ENCODE measurements around the gene B3GNT4. TPM values are rescaled to one million over a fixed set of nuclear protein-coding genes. Genes with fewer than 3 reads are reported as not detected.

B3GNT4 gene
- total and polyA plus RNA-seq, 2 donors (not counting 3 experiments of a cell fraction or from before 2014, with no cell fraction given): 0.11 to 0.31 TPM

DNA sequence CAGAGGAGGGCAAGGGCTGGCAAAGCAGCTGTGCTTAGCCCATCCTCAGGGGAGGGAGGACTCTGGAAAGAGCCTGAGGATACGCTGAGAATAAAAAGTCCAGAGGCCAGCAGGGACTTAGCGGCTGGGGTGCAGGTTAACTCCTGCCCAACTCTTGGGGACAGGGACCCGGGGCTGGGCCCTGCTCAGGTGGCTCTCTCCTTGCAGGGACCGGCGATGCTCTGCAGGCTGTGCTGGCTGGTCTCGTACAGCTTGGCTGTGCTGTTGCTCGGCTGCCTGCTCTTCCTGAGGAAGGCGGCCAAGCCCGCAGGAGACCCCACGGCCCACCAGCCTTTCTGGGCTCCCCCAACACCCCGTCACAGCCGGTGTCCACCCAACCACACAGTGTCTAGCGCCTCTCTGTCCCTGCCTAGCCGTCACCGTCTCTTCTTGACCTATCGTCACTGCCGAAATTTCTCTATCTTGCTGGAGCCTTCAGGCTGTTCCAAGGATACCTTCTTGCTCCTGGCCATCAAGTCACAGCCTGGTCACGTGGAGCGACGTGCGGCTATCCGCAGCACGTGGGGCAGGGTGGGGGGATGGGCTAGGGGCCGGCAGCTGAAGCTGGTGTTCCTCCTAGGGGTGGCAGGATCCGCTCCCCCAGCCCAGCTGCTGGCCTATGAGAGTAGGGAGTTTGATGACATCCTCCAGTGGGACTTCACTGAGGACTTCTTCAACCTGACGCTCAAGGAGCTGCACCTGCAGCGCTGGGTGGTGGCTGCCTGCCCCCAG is 2.8 kb downstream of the B3GNT4 start:
- Histone ChIP-seq H3K27ac (ENCODE audit: insufficient read depth, low read depth, low read length) (no peak overlapping the region), H3K4me3 (replicated peaks in 1 of 3; ENCODE audit: insufficient read depth in 1 of 3, low read depth in 1 of 3, low read length in 3 of 3) (no peak overlapping the region), H3K9me1 (replicated peaks; ENCODE audit: control insufficient read depth, extremely low read depth, insufficient read depth, low read length) (no peaks in the 10 kb centered on the region), H3K4me2 (ENCODE audit: insufficient read depth, low read length) (no peak overlapping the region), H3K9me3 (replicated peaks; ENCODE audit: control insufficient read depth, insufficient read depth, low read length) (no peaks in the 10 kb centered on the region), H3K4me1 (ENCODE audit: control insufficient read depth, extremely low read depth, insufficient read depth, low read length) (peaks cover 8% of the 10 kb centered on the region), H3K9ac (replicated peaks; ENCODE audit: extremely low read depth, insufficient read depth, low read length) (no peak overlapping the region), H3K36me3 (ENCODE audit: control insufficient read depth in 2 of 2, extremely low read depth in 1 of 2, insufficient read depth in 2 of 2, low read length in 2 of 2) (peaks cover 11 to 12% of the 10 kb centered on the region in 2 experiments), H4K20me1 (replicated peaks; ENCODE audit: control insufficient read depth, extremely low read depth, insufficient read depth, low read length) (no peaks in the 10 kb centered on the region), H3K27me3 (ENCODE audit: control insufficient read depth in 2 of 2, insufficient read depth in 2 of 2, low read length in 2 of 2) (peaks cover 9 to 18% of the 10 kb centered on the region in 2 experiments), H3K79me2 (ENCODE audit: control insufficient read depth, insufficient read depth, low read length) (no peaks in the 10 kb centered on the region), H2AFZ (ENCODE audit: low read depth, low read length) (no peak overlapping the region)
- no peak for DNase-seq (ENCODE audit: low read depth, low spot score)
- CTCF ChIA-PET: interaction anchor here (0.6 to 1.7 kb wide), 4 partner anchors 16 to 117 kb away, joined by 3 to 5 read pairs (median 3); partner anchors contain the start of gene LRRC43
- intact Hi-C loops (cut with micrococcal nuclease): no loop called here
- dilution Hi-C loops (cut with MboI; ENCODE audit: extremely low pct_ligation_motif_present, low sequenced_read_pairs): no loop called here
- POLR2A ChIA-PET: no interaction called here
- no peak for TF ChIP-seq GATA2 (IDR thresholded peaks at IDR 0.05; ENCODE audit: insufficient read depth, insufficient read length, low read depth, low read length)
- no peak for FAIRE-seq
- BruUV-seq (replicated peaks): no TSS peak

DNA sequence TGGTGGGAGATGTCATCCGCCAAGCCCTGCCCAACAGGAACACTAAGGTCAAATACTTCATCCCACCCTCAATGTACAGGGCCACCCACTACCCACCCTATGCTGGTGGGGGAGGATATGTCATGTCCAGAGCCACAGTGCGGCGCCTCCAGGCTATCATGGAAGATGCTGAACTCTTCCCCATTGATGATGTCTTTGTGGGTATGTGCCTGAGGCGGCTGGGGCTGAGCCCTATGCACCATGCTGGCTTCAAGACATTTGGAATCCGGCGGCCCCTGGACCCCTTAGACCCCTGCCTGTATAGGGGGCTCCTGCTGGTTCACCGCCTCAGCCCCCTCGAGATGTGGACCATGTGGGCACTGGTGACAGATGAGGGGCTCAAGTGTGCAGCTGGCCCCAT is 3.5 kb downstream of the B3GNT4 start:
- no peak overlapping the region for H3K27ac ChIP-seq (ENCODE audit: insufficient read depth, low read depth, low read length)
- FAIRE-seq (no peak), DNase-seq (ENCODE audit: low read depth, low spot score) (no peak)
- H3K4me2 ChIP-seq (ENCODE audit: insufficient read depth, low read length): no peak overlapping the region
- H3K4me3 ChIP-seq (replicated peaks in 1 of 3; ENCODE audit: insufficient read depth in 1 of 3, low read depth in 1 of 3, low read length in 3 of 3): no peak overlapping the region
- dilution Hi-C loops (cut with MboI; ENCODE audit: extremely low pct_ligation_motif_present, low sequenced_read_pairs): no loop called here
- H3K9me1 ChIP-seq (replicated peaks; ENCODE audit: control insufficient read depth, extremely low read depth, insufficient read depth, low read length): no peaks in the 10 kb centered on the region
- H3K9ac ChIP-seq (replicated peaks; ENCODE audit: extremely low read depth, insufficient read depth, low read length): no peak overlapping the region
- no TSS peak for BruUV-seq (replicated peaks)
- no peaks in the 10 kb centered on the region for H3K79me2 ChIP-seq (ENCODE audit: control insufficient read depth, insufficient read depth, low read length)
- no peaks in the 10 kb centered on the region for H3K9me3 ChIP-seq (replicated peaks; ENCODE audit: control insufficient read depth, insufficient read depth, low read length)
- peaks cover 13 to 14% of the 10 kb centered on the region in 2 experiments for H3K36me3 ChIP-seq (ENCODE audit: control insufficient read depth in 2 of 2, extremely low read depth in 1 of 2, insufficient read depth in 2 of 2, low read length in 2 of 2)
- TF ChIP-seq POLR2A (IDR thresholded peaks at IDR 0.05; ENCODE audit: low read depth, low read length) (no peak), FOS (IDR thresholded peaks at IDR 0.05; ENCODE audit: borderline replicate concordance, insufficient read depth, low read length) (no peak), JUN (IDR thresholded peaks at IDR 0.05; ENCODE audit: borderline replicate concordance, insufficient read depth, insufficient read length, low read depth) (no peak), EZH2 (IDR thresholded peaks at IDR 0.05; ENCODE audit: borderline replicate concordance, low read depth, low read length, severe bottlenecking) (no peak), GATA2 (IDR thresholded peaks at IDR 0.05; ENCODE audit: insufficient read depth, insufficient read length, low read depth, low read length) (no peak), MYC (IDR thresholded peaks at IDR 0.05; ENCODE audit: low read depth, low read length) (no peak), POLR2AphosphoS5 (IDR thresholded peaks at IDR 0.05; ENCODE audit: insufficient read depth, low read depth, low read length) (no peak)
- TF ChIP-seq, protein P1, sequence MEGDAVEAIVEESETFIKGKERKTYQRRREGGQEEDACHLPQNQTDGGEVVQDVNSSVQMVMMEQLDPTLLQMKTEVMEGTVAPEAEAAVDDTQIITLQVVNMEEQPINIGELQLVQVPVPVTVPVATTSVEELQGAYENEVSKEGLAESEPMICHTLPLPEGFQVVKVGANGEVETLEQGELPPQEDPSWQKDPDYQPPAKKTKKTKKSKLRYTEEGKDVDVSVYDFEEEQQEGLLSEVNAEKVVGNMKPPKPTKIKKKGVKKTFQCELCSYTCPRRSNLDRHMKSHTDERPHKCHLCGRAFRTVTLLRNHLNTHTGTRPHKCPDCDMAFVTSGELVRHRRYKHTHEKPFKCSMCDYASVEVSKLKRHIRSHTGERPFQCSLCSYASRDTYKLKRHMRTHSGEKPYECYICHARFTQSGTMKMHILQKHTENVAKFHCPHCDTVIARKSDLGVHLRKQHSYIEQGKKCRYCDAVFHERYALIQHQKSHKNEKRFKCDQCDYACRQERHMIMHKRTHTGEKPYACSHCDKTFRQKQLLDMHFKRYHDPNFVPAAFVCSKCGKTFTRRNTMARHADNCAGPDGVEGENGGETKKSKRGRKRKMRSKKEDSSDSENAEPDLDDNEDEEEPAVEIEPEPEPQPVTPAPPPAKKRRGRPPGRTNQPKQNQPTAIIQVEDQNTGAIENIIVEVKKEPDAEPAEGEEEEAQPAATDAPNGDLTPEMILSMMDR (IDR thresholded peaks at IDR 0.05; ENCODE audit: extremely low read depth in 1 of 2, insufficient read depth in 1 of 2, low read depth in 1 of 2, low read length in 2 of 2): no peak
- TF ChIP-seq, protein P2, sequence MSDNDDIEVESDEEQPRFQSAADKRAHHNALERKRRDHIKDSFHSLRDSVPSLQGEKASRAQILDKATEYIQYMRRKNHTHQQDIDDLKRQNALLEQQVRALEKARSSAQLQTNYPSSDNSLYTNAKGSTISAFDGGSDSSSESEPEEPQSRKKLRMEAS (IDR thresholded peaks at IDR 0.05; ENCODE audit: insufficient read depth, insufficient read length): no peak
- intact Hi-C loops (cut with micrococcal nuclease): no loop called here
- ChIA-PET POLR2A (no interaction called here), CTCF (no interaction called here)
- no peak overlapping the region for H2AFZ ChIP-seq (ENCODE audit: low read depth, low read length)
- H3K4me1 ChIP-seq (ENCODE audit: control insufficient read depth, extremely low read depth, insufficient read depth, low read length): peaks cover 8% of the 10 kb centered on the region
- H4K20me1 ChIP-seq (replicated peaks; ENCODE audit: control insufficient read depth, extremely low read depth, insufficient read depth, low read length): no peaks in the 10 kb centered on the region
- peaks cover 9 to 18% of the 10 kb centered on the region in 2 experiments for H3K27me3 ChIP-seq (ENCODE audit: control insufficient read depth in 2 of 2, insufficient read depth in 2 of 2, low read length in 2 of 2)
